Heart left ventricle (tissue), 13 donors: ENCODE data around the gene RBPJL.
A peak's percentile ranks its signal among the peaks of the same experiment; 100 is the strongest.

ENCODE experiments used
- POLR2A ChIP-seq, 2 donors: fragments of 450-650 bp; IDR thresholded peaks; one replicate each; pipeline ENCODE4 v1.6.1; 2017; ENCODE audit warnings: antibody characterized with exemption in 2 of 2, mild to moderate bottlenecking in 2 of 2, moderate library complexity in 2 of 2
- TF ChIP-seq, protein P1 (sequence below), 12 donors: fragments of 200-600 bp; sonication (generic) in 4 of 12; IDR thresholded peaks; one replicate each; pipeline versions ENCODE4 v1.5.0 to v1.8.0; 2018 to 2022; ENCODE audit warnings: antibody characterized with exemption in 12 of 12, mild to moderate bottlenecking in 5 of 12
- donor health status: ischemic (EF 13 %, LVEDD 7.1; RV severe dilation, severe dysfunction).
- donor health status: DM: no; HTN: yes; CAD: no.
- donor health status: DM: no; HTN: no; CAD: no.
- donor health status: ischemic (EF 25% LVEDD 6.9; RV normal size, moderate dysfunction).
- donor health status: ischemic (EF 25% LVEDD 5.7; RV mildly dilated, moderate dysfunction).
- donor health status: ischemic (EF 35%, LVEDD 5.7; RV mildly dilated, moderate dysfunction).
- donor health status: nonischemic (EF 11% LVEDD 7.7; RV severe dilation, severe dysfunction).
- donor health status: DM: yes; HTN: yes; CAD: no.
- donor health status: PGD.
- donor health status: ischemic (EF 29% LVEDD 5.4; RV normal size, mild dysfunction).
- donor health status: nonischemic (EF 23%, LVEDD 6.1; RV moderate dilation, normal function).

DNA sequence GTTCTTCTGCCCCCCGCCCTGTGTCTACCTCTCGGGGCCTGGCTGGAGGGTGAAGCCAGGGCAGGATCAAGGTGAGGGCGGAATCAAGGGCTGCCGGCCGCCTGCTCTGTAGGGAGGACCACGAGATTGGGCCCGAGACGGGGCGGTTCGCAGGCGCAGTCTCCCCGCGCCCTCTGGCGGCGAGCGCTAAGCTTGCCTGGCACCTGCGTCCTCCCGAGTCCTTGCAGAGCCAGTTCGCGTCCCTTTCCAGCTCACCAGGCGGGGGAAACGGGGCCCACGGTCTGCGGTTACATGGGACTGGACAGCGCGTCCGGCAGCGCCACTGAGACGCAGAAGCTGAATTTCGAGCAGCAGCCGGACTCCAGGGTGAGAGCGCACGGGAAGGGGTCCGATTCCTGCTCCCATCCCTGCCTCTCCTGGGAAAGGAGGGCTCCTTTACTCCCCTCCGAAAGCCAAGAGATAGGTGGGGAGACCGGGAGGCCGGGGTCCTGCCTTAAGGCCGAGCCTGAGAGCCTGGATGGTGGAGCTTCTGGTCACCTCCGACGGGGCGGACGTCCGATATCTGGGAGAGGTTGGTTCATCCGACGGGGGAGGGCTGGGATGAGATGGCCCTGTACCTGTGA lies 5.1 kb downstream of the RBPJL start:
- TF ChIP-seq, protein P1, sequence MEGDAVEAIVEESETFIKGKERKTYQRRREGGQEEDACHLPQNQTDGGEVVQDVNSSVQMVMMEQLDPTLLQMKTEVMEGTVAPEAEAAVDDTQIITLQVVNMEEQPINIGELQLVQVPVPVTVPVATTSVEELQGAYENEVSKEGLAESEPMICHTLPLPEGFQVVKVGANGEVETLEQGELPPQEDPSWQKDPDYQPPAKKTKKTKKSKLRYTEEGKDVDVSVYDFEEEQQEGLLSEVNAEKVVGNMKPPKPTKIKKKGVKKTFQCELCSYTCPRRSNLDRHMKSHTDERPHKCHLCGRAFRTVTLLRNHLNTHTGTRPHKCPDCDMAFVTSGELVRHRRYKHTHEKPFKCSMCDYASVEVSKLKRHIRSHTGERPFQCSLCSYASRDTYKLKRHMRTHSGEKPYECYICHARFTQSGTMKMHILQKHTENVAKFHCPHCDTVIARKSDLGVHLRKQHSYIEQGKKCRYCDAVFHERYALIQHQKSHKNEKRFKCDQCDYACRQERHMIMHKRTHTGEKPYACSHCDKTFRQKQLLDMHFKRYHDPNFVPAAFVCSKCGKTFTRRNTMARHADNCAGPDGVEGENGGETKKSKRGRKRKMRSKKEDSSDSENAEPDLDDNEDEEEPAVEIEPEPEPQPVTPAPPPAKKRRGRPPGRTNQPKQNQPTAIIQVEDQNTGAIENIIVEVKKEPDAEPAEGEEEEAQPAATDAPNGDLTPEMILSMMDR (IDR thresholded peaks at IDR 0.05), result peak; percentile 52 to 75 (median 65)
- TF ChIP-seq POLR2A (IDR thresholded peaks at IDR 0.05), result no peak
